Peyer's patch (tissue), 4 donors: Measurements from ENCODE around the gene GRID2.

ENCODE experiments used
- CTCF ChIP-seq, 6 experiments: fragments of 450-650 bp in 4 of 6; fragments of 200-600 bp in 2 of 6; sonication (generic) in 1 of 6; IDR thresholded peaks; one replicate each; pipeline ENCODE4 v1.5.1; 2017 to 2019; ENCODE audit warnings: antibody characterized with exemption in 6 of 6, mild to moderate bottlenecking in 3 of 6, moderate library complexity in 1 of 6
- POLR2A ChIP-seq, 2 donors: fragments of 450-650 bp; IDR thresholded peaks; one replicate each; pipeline ENCODE4 v1.5.1; 2017; ENCODE audit warnings: antibody characterized with exemption in 2 of 2, mild to moderate bottlenecking in 2 of 2, moderate library complexity in 2 of 2

GRCh38 chr4:92253986-92254671, 49.6 kb upstream of the GRID2 start:
- TF ChIP-seq CTCF (IDR thresholded peaks at IDR 0.05) (no peak), POLR2A (IDR thresholded peaks at IDR 0.05) (no peak)
